Hematopoietic multipotent progenitor cell treated with erythropoietin and hydrocortisone succinate and interleukin-3 and kit ligand, for 15 days (in vitro differentiated cells): ENCODE measurements around the gene TACC2.

Experiments used
- DNase-seq: peaks from one replicate; pipeline ENCODE4 v3.0.0-alpha.2; 2015; ENCODE audit warnings: low spot score

TACC2 gene

DNA sequence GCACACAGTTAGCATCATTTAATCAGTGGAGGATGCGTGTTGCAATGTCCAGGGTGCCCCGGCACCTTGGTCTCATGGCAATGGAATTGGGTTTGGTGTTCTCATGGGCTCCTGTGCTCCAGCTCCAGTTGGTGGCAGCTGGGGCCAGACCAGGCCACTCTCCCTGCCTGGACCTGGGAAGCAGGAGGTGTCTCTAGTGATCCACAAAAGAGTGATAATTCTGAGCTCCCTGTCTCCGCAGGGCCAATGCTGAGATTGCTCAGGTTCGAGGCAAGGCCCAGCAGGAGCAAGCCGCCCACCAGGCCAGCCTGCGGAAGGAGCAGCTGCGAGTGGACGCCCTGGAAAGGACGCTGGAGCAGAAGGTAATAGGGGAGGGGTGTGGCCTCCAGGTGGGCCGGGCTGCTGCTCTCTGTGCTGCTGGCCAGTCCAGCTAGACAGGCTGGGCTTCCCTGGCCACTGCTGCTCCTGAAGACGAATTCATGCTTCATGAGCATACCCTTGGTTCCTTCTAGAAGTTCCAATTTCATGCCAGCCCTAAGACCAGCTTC lies 260.4 kb downstream of the TACC2 start:
- DNase-seq: no peak

- DNase-seq: no peak
Measured at GRCh38 chr10:122249991-122250750, 261.2 kb downstream of the TACC2 start.

DNA sequence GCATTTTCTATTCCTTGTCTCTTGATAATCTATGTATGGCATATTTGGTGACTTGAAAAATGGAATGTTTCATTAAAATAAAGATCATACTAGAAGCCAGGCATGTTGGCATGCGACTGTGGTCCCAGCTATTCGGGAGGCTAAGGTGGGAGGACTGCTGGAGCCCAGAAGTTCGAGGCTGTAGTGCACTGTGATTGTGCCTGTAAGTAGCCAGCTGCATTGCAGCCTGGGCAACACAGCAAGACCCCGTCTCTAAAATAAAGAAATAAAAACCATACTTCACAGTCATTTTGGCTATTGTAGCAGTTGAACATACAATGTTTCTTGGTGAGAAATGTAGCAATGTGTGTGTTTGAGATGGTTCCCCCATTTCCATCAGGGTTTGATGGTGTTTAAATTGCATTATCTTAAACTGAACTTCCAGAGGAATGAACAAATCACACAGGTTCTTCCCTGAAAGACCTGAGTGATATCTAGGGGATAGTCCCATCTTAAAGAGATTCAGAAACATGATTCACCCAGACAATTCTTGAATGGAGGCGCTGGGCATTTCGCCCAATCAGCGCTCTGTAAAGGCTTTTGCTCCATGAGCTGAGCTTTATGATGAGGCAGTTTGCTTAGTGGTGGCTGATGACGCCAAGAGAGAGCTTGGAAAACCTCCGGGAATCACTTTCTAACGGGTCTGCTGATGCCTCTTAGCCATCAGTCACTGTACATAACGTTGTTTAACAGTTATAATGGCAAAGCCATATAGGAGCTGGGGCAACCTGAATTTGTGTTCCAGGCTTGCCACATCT lies 262.7 kb downstream of the TACC2 start:
- DNase-seq: no peak

DNA sequence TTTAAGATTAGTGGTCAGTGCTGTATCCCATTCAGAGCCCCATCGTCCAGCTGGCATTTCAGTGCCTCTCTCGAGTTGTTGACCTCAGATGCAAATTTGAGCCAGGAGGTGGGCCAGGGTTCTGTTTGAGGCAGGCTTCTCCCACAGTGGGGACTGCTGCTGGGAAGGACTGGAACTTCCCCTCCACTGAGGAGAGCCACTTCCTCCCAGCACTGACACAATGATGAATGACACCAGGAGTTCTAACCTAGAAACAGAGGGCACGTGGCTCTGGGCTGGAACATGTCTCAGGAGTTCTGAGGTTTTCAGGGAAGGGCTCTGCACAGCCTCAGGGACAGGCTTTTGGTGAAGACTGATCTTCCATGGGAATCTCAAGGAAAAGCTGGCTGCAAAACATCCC lies 263.8 kb downstream of the TACC2 start:
- no peak for DNase-seq

GRCh38 chr10:122253605-122254004 lies 264.6 kb downstream of the TACC2 start:
- no peak for DNase-seq

DNA sequence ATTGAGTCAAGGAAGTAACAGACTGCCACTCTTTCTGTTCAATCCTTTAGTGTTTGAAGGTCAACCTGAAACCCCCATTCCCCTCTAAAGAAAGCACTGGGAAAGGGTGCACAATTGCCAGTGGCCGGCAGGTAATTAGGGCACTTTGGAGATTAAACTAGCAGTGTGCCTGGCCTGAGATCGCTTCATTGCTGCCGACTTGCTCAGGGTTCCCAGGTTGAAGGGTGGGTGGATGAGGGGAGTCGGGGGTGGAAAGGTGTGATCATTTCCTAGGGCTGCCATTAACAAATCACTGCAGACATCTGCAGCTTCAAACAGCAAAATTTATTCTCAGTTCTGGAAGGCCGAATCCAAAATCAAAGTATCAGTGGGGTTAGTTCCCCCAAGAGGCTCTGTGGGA lies 265.9 kb downstream of the TACC2 start:
- DNase-seq: no peak

DNA sequence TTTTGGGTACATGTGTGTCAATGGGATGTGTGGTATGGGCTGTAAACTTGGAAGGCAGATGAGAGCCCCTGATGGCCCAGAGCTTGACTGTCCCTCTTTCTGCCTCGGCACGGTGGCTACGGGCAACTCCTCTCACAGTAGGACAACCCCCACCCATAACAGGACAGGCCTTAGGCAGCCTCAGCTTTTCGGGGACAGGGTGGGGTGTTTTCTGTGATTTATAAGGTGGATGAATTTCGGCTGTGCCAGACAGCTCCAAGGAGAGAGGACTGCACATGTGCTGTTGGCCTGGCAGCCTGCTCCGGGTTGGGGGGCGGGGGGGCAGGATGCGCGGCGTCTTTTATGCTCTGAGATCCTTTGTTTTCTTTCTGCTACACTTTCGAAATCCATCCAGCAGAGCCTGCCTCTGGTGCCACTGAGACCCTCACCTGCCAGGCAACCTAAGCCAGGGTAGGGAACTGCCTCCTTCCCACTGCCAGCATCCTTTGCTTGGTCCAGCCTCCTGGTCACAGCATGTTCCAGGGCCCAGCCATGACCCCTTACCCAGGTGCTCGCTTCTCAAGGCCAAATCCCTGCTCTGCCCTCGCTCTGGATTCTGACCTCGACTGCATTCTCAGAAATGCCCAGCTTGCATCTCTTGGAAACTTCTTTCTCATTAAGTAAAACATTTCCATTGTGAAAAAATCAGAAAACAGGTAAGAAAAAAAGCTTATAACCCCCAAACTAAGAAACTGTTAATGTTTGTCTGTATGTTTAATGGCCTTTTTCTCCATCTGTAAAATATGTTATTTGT lies 266.7 kb downstream of the TACC2 start:
- no peak for DNase-seq

DNA sequence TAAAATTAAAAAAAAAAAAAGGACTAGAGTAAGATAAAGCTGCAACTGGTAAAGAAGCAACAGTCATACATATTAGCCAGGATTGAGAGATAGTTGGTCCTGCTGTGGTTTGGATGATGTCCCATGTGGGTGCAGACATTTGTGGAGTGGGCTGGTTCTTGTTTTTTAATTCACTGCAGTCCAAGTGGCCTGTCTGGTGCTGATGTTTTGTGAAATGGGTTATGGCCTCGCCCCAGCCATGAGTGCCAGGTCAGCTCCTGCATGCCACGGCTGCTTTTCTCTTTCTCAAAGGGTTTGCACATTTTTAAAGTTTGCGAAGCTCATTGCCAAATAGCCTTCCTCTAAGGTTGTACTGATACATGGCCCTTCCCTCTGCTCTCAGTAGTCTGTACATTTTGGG lies 268.1 kb downstream of the TACC2 start:
- DNase-seq: no peak

DNA sequence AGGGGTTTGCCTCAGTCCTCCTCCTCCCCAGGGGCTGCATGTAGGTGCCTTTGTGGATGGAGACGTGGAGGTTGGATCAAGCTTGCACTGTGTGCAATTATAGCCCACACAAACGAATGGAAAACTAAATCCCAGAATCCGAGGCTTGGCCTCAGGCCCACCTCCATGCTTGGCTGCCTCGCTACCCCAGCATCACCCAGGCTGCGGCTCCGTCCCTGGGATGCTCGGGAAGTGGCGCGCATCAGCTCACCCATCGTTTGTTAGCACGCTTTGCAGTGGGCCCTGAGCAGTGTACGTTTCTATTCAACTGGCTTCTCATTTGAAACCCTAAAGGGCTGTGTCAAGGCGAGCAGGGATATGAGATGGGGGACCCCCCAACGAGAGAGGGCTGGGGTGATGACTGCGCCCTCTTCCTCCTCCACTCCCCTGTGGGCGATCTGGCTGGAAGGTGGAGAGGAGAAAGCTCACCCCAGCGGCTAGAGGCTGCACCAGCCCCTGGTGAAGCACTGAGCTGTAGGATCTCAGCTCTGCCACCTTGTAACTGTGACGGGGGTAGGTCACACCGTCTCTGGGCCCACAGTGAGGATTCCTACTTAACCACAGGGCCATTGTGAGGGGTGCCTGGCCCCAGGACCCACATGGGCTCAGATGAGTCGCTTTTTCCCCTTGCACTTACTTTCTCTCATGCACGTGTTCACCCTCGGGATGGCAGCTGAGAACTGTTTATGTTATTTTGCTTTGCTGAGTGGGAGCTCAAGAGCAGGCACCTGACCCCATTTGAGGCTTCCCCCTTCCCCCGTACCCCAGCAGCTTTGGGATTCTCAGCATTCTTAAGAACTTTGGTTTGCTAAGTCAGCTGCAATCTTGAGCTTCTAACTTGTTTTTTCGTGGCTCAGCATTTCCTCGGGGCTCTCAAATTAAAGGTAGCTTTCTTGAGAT lies 269.4 kb downstream of the TACC2 start:
- DNase-seq: no peak

GRCh38 chr10:122259075-122259466 lies 270.1 kb downstream of the TACC2 start:
- DNase-seq: no peak

DNA sequence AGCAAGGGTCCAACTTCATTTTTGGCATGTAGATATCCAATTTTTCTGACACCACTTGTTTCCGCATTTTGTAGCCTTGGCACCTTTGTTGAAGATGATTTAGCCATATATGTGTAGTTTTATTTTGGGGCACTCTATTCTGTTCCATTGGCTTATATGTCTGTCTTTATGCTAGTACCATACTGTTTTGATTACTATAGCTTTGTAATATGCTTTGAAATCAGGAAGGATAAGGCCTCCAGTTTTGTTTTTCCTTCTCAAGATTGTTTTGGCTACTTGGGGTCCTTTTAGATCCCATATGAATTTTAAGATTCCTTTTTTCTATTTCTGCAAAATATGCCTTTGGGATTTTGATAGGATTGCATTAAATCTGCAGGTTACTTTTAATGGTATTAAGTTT lies 272.6 kb downstream of the TACC2 start:
- DNase-seq: no peak

GRCh38 chr10:122263971-122264370 lies 275.0 kb downstream of the TACC2 start:
- no peak for DNase-seq

DNA sequence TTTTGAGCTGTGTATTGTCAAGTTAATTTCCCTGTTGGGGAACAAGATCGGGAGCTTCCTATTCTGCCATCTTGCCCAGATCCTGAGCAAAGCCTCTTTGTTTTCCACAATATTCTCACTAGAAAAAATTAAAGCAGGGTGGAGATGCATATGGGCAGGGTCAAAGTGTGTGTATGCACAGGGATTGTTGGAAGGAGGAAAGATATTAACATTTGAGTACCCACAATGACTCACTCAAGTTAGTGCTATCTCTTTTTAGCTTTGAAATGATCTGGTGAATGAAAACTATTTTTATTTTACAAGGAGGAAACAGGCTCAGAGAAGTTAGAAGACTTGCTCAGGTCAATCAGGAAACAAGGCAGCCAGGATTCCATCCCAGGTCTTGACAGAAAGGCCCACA lies 275.5 kb downstream of the TACC2 start:
- no peak for DNase-seq

GRCh38 chr10:122264931-122265330 lies 276.0 kb downstream of the TACC2 start:
- DNase-seq: no peak

DNA sequence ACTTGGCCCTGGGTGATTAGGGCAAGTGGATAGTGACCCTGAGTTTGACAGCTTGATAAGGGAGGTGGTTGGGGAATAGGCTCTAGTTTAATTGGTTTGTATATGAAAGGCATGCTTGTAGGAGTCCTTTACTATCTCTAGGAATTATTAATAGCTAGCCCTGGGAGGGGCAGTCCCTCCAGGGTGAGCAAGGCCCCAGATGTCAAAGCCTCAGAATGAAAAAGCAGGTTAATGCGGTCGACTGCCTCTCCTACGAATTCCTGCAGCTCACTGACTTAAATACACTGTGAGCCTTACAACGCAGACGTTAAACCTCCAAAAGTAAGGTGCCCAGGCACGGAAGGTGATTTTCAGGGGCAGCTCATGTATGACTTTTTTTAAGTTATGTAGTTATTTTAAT lies 276.9 kb downstream of the TACC2 start:
- DNase-seq: no peak

- peak; percentile 41 for DNase-seq
Measured at GRCh38 chr10:122267849-122268737, 279.1 kb downstream of the TACC2 start.

GRCh38 chr10:122269059-122269687 lies 280.2 kb downstream of the TACC2 start:
- no peak for DNase-seq

GRCh38 chr10:122271076-122271475 lies 282.1 kb downstream of the TACC2 start, which contains the start of gene BTBD16:
TSS of gene BTBD16 (plus strand) at chr10:122271296. CDS start at chr10:122275082, 3,786 bp downstream.
- DNase-seq: no peak

GRCh38 chr10:122273966-122274545 lies 285.1 kb downstream of the TACC2 start:
- DNase-seq: no peak
